ENCODE data around the gene PTPN12.

- TF ChIP-seq CTCF (IDR thresholded peaks at IDR 0.05) = no peak
- no peak for TF ChIP-seq EZH2 (IDR thresholded peaks at IDR 0.05)
- no peak for TF ChIP-seq EZH2phosphoT487 (IDR thresholded peaks at IDR 0.05)
These were observed 39.8 kb downstream of the PTPN12 start for GRCh38 chr7:77576856-77577255.

All from neural progenitor cell (in vitro differentiated cells).